HG03575 (cell line): Measurements from ENCODE around the gene ADAT1.
"Not testable (repeated sequence)": the region's sequence is repeated elsewhere in the genome, so short reads cannot be mapped to it uniquely, and the experiment has no call there.

Experiments
- ATAC-seq: cut with Tn5 transposase; IDR thresholded peaks from one replicate; pipeline ENCODE4 v1.9.1; 2021; ENCODE audit not compliant: unreplicated experiment, insufficient number of reproducible peaks, low FRiP score; ENCODE audit errors: extremely low read depth

ADAT1 gene

DNA sequence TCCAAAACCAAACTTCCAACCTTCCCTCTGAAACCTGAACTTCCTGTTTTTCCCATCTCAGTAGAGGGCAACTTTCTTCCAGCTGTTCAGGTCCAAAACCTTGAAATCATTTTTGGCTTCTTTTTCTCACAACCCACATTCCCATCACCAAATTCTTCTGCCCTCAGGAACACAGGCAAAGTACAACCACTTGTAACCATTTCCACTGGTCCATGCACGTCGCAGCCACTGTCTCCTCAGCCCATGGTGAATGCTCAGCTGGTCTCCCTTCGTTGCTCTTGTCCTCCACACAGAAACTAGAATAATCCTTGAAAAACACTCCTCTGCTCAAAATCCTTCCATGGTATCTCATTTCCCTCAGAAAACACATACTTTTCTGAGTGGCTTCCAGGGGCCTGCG, 3.7 kb upstream of the ADAT1 start:
- ATAC-seq, result no peak

GRCh38 chr16:75624921-75625334, 1.8 kb upstream of the ADAT1 start:
- no peak for ATAC-seq

GRCh38 chr16:75621170-75621477, 2.0 kb downstream of the ADAT1 start:
- ATAC-seq, result no peak

DNA sequence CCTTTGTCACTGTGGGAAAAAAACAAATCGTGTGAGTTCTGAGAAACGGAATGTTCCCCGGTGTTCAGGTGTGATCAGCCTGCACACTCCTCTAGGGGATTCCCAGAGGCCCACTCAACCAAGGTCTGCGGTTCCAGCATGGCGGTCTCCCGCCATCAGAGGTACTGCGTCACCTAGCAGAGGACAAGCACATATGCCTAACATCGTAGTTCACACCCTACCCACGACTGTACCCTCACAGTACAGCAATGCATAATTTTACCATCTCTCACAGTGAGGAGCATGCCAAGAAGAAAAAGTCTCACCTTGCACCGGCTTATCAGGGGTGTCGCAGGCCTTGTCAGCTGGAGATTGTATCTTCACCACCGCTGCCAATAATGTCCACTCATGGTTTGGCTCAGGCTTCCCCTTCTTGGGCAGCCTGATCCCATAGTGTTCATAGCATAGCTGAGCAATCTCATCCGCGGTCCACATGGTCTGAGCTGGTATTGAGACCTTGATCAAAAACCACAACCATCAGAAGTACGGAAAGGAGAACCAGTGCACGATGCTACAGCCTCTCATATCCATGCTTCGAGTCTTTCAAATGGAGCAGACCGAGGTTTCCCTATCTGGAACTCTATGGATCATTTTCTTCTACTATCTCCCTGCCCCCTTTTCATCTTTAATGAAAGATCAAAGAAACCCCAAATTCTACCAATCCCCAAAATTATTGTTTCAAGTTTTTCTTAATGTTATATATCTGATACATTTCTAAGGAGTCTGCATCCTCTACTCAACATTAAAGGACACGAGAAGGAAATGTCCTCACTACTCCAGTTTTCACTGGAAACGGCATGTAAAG, 2.5 kb downstream of the ADAT1 start:
- ATAC-seq, result no peak

GRCh38 chr16:75618780-75619179, 4.3 kb downstream of the ADAT1 start:
- ATAC-seq, result no peak

GRCh38 chr16:75617121-75617520, 6.0 kb downstream of the ADAT1 start:
- no peak for ATAC-seq

DNA sequence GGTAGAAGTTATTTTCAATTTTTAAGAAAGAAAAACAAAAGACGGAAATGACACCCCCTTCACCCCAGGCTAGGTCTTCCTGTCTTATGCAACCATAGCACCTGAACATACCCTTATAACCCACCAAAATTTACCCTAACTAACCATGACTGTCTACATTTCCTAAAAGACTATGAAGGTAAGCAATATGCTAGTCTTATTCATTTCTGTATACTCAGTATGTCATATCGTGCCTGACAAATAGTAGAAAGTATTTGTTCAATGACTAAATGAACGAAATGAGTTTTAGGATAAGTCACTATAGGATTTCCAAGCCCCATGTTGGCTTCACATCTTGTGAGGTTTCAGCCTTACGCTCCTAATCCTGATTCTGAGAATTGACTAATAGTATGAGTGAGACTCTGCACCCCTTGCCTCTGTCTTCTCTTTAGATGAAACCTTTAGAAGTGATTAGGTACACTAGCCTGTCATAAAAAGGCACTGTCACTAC, 6.5 kb downstream of the ADAT1 start:
- ATAC-seq, result no peak

- ATAC-seq, result no peak
Measured at GRCh38 chr16:75615619-75616018, 7.5 kb downstream of the ADAT1 start.

DNA sequence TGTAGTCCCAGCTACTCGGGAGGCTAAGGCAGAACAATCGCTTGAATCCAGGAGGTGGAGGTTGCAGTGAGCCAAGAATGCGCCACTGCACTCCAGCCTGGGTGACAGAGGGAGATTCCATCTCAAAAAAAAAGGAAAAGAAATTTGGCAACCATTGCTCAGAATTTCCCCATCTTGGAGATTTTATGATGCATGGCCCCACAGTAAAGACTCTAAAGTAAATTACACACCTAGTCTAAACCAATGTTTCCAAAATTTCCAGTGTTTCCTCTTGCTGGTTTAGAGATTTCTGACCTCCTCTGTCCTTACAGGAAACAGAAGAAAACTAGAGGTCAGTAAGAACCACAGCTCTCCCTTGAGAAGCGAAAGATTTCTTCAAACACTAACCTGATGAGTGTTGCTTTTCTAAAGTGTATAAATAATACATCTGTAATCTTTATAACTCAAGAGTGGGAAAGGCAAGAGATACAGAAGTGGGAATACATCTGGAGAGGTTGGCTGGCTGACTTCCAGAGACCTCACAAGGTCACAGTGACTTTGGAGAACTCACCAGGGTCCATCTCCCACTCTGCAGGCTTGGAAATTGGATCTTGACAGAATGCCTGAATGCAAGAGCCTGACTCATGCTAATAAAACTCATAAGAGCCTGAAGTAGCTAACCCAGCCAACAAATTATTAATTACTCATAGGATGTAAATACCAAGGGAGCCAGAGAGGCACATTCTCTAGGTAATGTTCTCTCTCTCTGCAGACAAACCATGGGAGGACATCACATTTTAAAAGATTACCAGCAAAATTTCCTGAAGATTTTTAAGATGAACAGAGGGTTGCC, 8.8 kb downstream of the ADAT1 start:
- ATAC-seq, result no peak

DNA sequence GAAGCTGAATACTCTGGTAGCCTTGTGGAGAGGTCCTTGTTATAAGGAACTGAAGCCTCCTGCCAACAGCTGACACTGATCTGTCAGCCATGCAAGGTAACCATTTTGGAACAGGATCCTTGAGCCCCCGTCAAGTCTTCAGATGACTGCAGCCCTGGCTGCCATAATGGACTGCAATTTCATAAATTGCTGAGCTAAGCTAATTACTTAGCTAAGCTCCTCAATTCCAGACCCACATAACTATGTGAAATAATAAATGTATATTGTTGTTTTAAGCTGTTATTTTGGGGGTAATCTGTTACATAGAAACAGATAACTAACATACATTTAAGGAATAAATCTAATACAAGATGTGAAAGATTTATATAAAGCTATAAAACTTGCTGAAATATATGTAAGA, 16.6 kb downstream of the ADAT1 start:
- ATAC-seq, result no peak

- ATAC-seq, result no peak
Measured at GRCh38 chr16:75603241-75603640, 19.8 kb downstream of the ADAT1 start.

DNA sequence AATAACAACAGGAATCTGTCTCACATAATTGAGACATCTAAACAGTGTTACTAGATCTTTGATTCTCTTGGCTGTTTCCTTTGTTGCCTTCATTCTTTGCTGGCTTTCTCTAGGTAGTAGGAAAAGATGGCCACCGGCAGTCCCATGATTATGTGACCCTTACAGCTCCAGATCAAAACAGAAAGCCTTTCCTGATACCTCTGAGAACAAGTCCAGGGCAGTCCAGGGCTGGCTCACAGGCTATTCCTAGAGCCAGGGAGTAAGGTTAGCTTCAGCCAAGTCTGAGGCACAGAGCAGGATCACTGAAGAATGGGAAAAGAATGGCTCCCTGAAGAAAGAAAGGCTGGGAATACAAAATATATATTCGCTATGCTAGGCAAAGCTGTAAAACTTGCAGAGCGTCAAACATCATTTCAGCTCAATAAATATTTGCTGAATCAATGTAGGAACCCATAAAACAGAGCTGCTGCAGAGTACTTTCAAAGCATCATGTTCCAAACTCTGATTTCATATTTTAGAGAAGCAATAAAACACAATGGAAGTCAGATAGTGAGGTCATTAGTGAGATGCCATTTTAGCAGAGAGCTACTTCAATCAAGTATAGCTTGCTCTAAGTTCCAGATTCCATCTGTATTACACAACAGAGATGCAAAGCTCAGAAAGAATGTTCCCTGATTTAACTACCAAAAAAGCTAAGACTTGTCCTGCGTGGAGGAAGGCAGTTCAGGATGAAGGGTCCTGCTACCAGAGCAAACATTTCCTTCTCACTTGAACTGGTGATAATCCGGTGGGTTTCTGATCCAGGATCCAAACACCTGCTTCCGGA, 23.4 kb downstream of the ADAT1 start:
- no peak for ATAC-seq

DNA sequence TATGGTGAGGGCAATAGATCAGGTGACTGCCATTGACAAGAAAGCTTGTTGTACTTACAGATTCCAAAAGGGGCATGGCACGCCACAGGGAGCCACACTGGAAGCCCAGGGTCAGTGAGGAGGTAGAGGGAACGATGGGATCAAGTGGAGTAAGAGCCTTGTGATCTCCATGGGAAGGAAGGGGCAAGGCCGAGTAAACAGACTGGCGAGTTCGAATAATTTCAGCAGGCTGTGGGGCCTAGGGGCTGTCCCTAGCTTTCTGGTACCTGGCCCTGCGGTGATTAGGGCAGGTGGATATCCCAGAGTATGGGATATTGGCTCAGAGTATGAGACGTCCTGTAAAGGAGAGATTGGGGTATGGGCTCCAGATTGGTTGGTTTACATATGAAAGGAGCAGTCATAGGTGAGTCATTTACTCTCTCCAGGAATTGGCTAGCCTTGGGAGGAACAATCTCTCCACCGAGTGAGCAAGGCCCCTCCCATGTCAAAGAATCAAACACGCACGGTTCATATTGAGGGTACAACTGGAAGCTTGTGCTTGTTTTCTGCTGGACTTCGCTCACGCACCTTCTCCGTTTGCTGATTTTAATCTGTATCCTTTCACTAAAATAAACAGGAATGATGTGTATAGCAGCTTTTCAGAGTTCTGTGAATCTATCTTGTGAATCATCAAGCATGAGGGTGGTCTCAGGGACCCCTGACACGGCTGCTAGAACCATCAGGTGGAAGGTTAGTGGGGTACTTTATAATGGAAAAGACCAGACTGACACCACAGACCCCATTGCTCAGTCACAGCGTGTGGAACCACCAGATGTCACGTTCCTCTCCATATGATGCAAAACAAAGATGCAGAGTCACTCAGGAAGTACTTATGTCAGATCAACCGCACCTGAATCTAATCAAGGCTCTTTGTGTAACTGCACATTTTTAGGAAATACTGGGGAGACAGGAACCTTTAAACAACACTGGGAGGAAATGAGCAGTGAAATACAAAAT, 29.0 kb downstream of the ADAT1 start:
- no peak for ATAC-seq

DNA sequence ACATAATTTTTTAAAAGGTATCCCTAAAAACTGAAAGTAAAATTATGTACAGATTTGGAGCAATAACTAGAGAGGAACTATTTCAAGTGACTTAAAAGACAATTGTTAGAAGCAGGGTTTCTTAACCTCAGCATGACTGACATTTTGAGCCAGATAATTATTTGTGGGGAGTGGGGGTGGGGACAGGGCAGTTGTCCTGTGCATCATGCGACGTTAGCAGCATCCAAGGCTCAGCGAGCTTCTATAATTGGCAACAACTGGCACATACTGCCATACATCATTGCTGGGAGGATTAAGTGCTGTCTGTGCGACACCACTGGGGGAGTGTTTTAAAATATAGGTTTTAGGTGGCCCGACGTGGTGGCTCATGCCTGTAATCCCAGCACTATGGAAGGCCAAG, 29.8 kb downstream of the ADAT1 start:
- no peak for ATAC-seq

GRCh38 chr16:75591927-75592326, 31.2 kb downstream of the ADAT1 start:
- ATAC-seq, result not testable (repeated sequence)

DNA sequence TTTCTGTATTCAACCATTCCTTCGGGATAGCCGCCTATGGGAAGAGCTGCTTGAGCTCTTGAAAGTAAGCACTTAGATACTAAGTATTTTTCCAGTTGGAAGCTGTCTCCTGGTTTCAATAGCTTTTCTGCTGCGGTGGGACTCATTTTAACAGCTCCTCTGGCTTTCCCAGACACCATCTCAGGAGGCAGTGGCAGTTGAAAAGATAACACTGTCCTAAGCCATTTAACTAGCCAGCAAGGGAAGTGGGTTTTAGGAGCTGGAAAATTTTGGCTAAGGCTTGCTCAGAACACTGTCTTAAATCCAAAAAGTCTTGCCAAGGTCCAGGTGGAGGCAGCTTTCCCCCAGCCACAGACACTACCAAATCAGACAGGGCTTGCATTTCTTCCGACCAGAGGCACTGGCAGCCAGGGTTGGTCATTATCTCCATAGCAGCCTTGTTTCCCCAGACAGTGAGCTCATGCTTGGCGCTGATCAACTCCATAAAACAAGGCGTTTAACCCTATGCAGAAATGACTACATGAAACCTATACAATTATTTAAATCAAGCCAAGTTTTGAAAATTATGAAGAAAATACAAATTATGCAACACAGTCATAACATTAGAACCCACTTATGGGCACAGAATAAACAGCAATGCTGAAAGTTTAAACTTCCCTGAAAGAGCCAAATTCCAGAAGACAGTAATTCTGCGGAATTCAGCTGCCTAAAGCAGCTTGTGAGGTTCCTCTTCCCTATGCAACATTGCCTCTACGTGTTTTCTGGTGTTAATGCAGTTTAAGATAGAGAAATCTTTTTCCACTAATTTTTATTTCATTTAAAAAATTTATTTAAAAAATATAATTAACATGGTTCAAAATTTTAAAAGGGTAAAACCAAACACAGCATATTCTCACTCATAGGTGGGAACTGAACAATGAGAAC, 31.9 kb downstream of the ADAT1 start:
- no peak for ATAC-seq

DNA sequence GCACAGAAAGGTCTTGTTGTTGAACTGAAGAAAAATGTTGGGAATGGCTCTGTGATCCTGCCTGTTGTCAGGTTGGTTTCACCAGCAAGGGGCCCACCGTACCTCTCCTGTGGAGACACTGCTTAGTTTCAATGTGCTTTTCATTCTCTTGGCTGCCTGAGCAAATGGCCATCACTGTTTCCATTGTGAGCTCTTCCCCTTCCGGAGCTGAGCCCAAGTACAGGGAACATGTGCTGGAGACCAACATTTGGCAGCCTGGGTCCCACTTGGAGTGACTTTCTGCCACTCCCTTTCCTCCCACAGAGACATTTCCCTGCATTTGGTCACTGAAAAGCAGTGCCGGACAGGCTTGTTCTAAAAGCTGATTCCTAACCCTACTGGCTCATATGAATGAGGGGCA, 33.8 kb downstream of the ADAT1 start:
- no peak for ATAC-seq
